Activated T-helper 17 cell treated with anti-CD3 and anti-CD28 coated beads, Interleukin-2, amount 50 U/mL, for 72 hours (primary cell): ENCODE measurements around the gene EPAS1. TPM values are rescaled to one million over a fixed set of nuclear protein-coding genes. Genes with fewer than 3 reads are reported as not detected.

Experiments
- ATAC-seq: fragments of 150-1000 bp; cut with Tn5 transposase; replicated peaks from 2 replicates; pipeline ENCODE4 v1.10.0; 2021; ENCODE audit warnings: mild to moderate bottlenecking, moderate library complexity
- H3K27ac Mint-ChIP-seq: one replicate; pipeline ENCODE4 v1.8.0; 2022; ENCODE audit warnings: mixed read lengths
- H3K27me3 Mint-ChIP-seq: one replicate; pipeline ENCODE4 v1.8.0; 2022; ENCODE audit warnings: mixed read lengths
- H3K36me3 Mint-ChIP-seq: one replicate; pipeline ENCODE4 v1.8.0; 2022; ENCODE audit warnings: low read depth, mild to moderate bottlenecking, mixed read lengths
- H3K4me1 Mint-ChIP-seq: one replicate; pipeline ENCODE4 v1.8.0; 2022; ENCODE audit warnings: mixed read lengths
- H3K4me3 Mint-ChIP-seq: one replicate; pipeline ENCODE4 v1.8.0; 2022; ENCODE audit warnings: mild to moderate bottlenecking, mixed read lengths
- H3K9me3 Mint-ChIP-seq: one replicate; pipeline ENCODE4 v1.8.0; 2022; ENCODE audit warnings: mixed read lengths
- total RNA-seq, 2 donors: library from RNA; stranded (reverse); gene quantifications; one replicate each; pipeline ENCODE4 v1.2.3, GENCODE V29; 2022

The EPAS1 gene
- total RNA-seq, 2 donors from 2014 or later = 53.7 to 210 TPM

- Mint-ChIP-seq H3K4me1 (no peaks in the 10 kb centered on the region), H3K4me3 (no peak overlapping the region), H3K36me3 (no peaks in the 10 kb centered on the region), H3K27ac (no peak overlapping the region), H3K27me3 (peaks cover 5% of the 10 kb centered on the region), H3K9me3 (no peaks in the 10 kb centered on the region)
- no peak for ATAC-seq
Measured at GRCh38 chr2:46284260-46284659, 12.9 kb upstream of the EPAS1 start.

- Mint-ChIP-seq H3K9me3 (no peaks in the 10 kb centered on the region), H3K27ac (no peak overlapping the region), H3K4me3 (no peak overlapping the region), H3K36me3 (no peaks in the 10 kb centered on the region), H3K27me3 (peaks cover 5% of the 10 kb centered on the region), H3K4me1 (no peaks in the 10 kb centered on the region)
- ATAC-seq = no peak
Measured at GRCh38 chr2:46284796-46285195, 12.4 kb upstream of the EPAS1 start.

- Mint-ChIP-seq H3K9me3 (no peaks in the 10 kb centered on the region), H3K36me3 (no peaks in the 10 kb centered on the region), H3K4me1 (no peaks in the 10 kb centered on the region), H3K27me3 (peaks cover 5% of the 10 kb centered on the region), H3K27ac (no peak overlapping the region), H3K4me3 (no peak overlapping the region)
- ATAC-seq = no peak
Measured at GRCh38 chr2:46286715-46287114, 10.5 kb upstream of the EPAS1 start.

GRCh38 chr2:46290078-46290477 lies 7.1 kb upstream of the EPAS1 start:
- ATAC-seq = no peak
- H3K27me3 Mint-ChIP-seq = no peaks in the 10 kb centered on the region
- no peak overlapping the region for H3K27ac Mint-ChIP-seq
- H3K9me3 Mint-ChIP-seq = no peaks in the 10 kb centered on the region
- H3K4me1 Mint-ChIP-seq = no peaks in the 10 kb centered on the region
- H3K36me3 Mint-ChIP-seq = no peaks in the 10 kb centered on the region
- H3K4me3 Mint-ChIP-seq = no peak overlapping the region

- peaks cover 11% of the 10 kb centered on the region for H3K27me3 Mint-ChIP-seq
- ATAC-seq = no peak
- H3K27ac Mint-ChIP-seq = no peak overlapping the region
- H3K9me3 Mint-ChIP-seq = no peaks in the 10 kb centered on the region
- no peaks in the 10 kb centered on the region for H3K4me1 Mint-ChIP-seq
- H3K36me3 Mint-ChIP-seq = peaks cover 11% of the 10 kb centered on the region
- H3K4me3 Mint-ChIP-seq = no peak overlapping the region
Measured at GRCh38 chr2:46293466-46293865, 3.7 kb upstream of the EPAS1 start.

- Mint-ChIP-seq H3K4me1 (peaks cover 3% of the 10 kb centered on the region), H3K36me3 (peaks cover 11% of the 10 kb centered on the region), H3K4me3 (no peak overlapping the region), H3K9me3 (no peaks in the 10 kb centered on the region), H3K27me3 (peaks cover 17% of the 10 kb centered on the region), H3K27ac (no peak overlapping the region)
- no peak for ATAC-seq
Measured at GRCh38 chr2:46294176-46294836, 2.9 kb upstream of the EPAS1 start.

GRCh38 chr2:46296216-46296839 lies 879 bp upstream of the EPAS1 start:
- H3K27me3 Mint-ChIP-seq = peaks cover 33% of the 10 kb centered on the region
- H3K9me3 Mint-ChIP-seq = no peaks in the 10 kb centered on the region
- peak; percentile 10 for ATAC-seq
- peak overlapping the region; percentile 63 for H3K4me3 Mint-ChIP-seq
- no peak overlapping the region for H3K27ac Mint-ChIP-seq
- H3K4me1 Mint-ChIP-seq = peaks cover 7% of the 10 kb centered on the region
- H3K36me3 Mint-ChIP-seq = peaks cover 11% of the 10 kb centered on the region

GRCh38 chr2:46297546-46298271 lies 502 bp downstream of the EPAS1 start:
- Mint-ChIP-seq H3K36me3 (peaks cover 11% of the 10 kb centered on the region), H3K27ac (peak overlapping the region; percentile 61), H3K4me1 (peaks cover 7% of the 10 kb centered on the region), H3K27me3 (peaks cover 40% of the 10 kb centered on the region), H3K9me3 (no peaks in the 10 kb centered on the region), H3K4me3 (peak overlapping the region; percentile 84)
- peak; percentile 33 for ATAC-seq

- Mint-ChIP-seq H3K27me3 (peaks cover 43% of the 10 kb centered on the region), H3K4me1 (peaks cover 7% of the 10 kb centered on the region), H3K4me3 (peak overlapping the region; percentile 84), H3K9me3 (no peaks in the 10 kb centered on the region), H3K36me3 (peaks cover 11% of the 10 kb centered on the region), H3K27ac (peak overlapping the region; percentile 61)
- no peak for ATAC-seq
Measured at GRCh38 chr2:46298272-46298521, 990 bp downstream of the EPAS1 start.

- peak overlapping the region; percentile 84 for H3K4me3 Mint-ChIP-seq
- peaks cover 48% of the 10 kb centered on the region for H3K27me3 Mint-ChIP-seq
- H3K27ac Mint-ChIP-seq = peak overlapping the region; percentile 61
- peaks cover 11% of the 10 kb centered on the region for H3K36me3 Mint-ChIP-seq
- H3K4me1 Mint-ChIP-seq = peaks cover 8% of the 10 kb centered on the region
- no peaks in the 10 kb centered on the region for H3K9me3 Mint-ChIP-seq
- peak; percentile 12 for ATAC-seq
Measured at GRCh38 chr2:46298522-46299353, 1.5 kb downstream of the EPAS1 start.

- ATAC-seq = no peak
- Mint-ChIP-seq H3K36me3 (peaks cover 11% of the 10 kb centered on the region), H3K27ac (no peak overlapping the region), H3K4me3 (peak overlapping the region; percentile 84), H3K27me3 (peaks cover 53% of the 10 kb centered on the region), H3K4me1 (peaks cover 13% of the 10 kb centered on the region), H3K9me3 (no peaks in the 10 kb centered on the region)
Measured at GRCh38 chr2:46299365-46300263, 2.4 kb downstream of the EPAS1 start.

GRCh38 chr2:46300406-46300832 lies 3.2 kb downstream of the EPAS1 start:
- Mint-ChIP-seq H3K4me1 (peaks cover 18% of the 10 kb centered on the region), H3K27ac (no peak overlapping the region), H3K27me3 (peaks cover 58% of the 10 kb centered on the region), H3K36me3 (peaks cover 11% of the 10 kb centered on the region), H3K4me3 (peak overlapping the region; percentile 84), H3K9me3 (no peaks in the 10 kb centered on the region)
- no peak for ATAC-seq

GRCh38 chr2:46302005-46302695 lies 4.9 kb downstream of the EPAS1 start:
- Mint-ChIP-seq H3K4me3 (no peak overlapping the region), H3K27ac (no peak overlapping the region), H3K4me1 (peaks cover 22% of the 10 kb centered on the region), H3K9me3 (no peaks in the 10 kb centered on the region), H3K36me3 (peaks cover 11% of the 10 kb centered on the region), H3K27me3 (peaks cover 56% of the 10 kb centered on the region)
- no peak for ATAC-seq
